HG03108 (cell line): Measurements from ENCODE around the gene PITPNC1.
"Not testable (repeated sequence)": the region's sequence is repeated elsewhere in the genome, so short reads cannot be mapped to it uniquely, and the experiment has no call there.

Experiments
- ATAC-seq: cut with Tn5 transposase; IDR thresholded peaks from one replicate; pipeline ENCODE4 v1.9.1; 2021; ENCODE audit warnings: moderate library complexity; ENCODE audit not compliant: unreplicated experiment

Gene PITPNC1

GRCh38 chr17:67452681-67453554, 75.8 kb downstream of the PITPNC1 start:
- ATAC-seq, result peak; percentile 51

DNA sequence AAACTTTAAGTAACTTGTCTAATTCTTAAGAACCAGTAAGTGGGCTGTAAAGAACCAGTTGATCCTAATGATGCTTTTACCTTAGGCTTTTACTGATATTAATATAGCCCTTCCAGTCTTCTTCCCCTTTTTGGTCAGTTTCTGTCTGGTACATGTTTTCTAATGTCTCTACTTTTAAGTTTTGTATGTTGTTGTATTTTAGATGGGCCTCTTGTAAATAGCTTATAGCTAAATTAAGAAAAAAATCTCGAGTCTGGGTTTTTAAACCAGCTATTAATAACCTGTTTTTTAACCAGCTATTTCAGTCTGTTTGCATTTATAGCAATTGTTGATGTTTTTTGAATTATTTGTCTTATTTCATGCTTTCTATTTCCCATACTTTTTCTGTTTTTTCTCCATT, 79.0 kb downstream of the PITPNC1 start:
- no peak for ATAC-seq

GRCh38 chr17:67456889-67457288, 79.8 kb downstream of the PITPNC1 start:
- no peak for ATAC-seq

DNA sequence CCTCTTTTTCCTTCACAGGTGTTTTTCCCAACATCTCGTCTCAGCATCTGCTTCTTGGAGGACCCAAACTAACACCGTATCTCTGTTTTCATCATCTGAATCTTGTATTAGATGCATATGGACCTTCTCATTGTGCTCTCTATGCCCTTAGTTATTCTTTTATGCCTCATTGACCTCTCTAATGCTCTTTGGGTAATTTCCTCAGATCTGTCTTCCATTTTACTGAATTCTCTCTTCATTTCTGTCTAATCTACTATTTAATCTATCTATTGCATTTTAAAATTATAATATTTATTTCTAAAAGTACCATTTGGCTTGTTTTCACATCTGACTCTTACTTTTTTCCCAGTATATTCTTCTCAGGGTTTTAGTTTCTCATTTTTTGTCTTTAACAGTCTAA, 81.1 kb downstream of the PITPNC1 start:
- ATAC-seq, result no peak

- no peak for ATAC-seq
Measured at GRCh38 chr17:67459985-67460384, 82.9 kb downstream of the PITPNC1 start.

- no peak for ATAC-seq
Measured at GRCh38 chr17:67461228-67461780, 84.2 kb downstream of the PITPNC1 start.

DNA sequence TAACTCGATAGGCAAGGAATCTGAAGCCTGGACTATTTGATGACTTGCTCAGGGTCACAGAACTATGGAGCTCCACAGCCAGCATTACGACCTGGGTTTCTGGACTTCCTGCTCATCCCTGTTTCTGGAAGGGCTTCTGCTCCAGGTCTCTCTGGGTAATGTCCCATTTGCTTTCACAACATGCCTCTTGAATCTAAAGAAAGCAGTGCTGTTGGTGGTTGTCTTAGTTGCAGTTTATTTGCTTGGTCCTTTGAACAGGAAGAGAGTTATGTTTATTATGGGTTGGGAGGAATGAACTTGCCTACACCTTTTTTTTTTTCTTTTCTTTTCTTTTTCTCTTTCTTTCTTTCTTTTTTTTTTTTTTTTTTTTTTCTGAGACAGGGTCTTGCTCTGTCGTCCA, 84.8 kb downstream of the PITPNC1 start:
- ATAC-seq, result no peak

DNA sequence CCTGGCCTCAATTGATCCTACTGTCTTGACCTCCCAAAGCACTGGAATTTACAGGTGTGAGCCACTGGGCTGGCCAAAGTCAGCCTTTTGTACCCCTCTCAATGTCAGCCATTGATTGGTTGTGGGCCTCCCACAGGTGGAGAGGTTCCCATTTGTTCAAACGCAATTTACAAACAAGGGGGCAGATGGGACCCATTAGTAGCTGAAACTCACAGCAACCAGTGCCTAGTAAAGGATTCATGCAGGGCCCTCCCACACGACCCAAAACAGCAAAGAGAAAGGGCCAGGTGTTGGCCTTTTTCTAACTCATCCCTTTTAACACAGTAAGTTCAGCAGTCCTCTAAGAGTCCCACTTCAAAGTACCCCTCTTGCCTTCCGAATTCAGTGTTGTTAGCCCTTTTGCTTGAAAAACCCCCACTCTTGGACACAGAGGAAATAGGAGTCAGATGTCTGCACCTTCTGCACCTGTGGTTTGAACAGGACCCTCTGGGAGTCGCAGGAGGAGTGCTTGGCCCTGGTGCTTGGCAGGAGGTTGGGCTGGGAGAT, 89.2 kb downstream of the PITPNC1 start:
- ATAC-seq, result no peak

DNA sequence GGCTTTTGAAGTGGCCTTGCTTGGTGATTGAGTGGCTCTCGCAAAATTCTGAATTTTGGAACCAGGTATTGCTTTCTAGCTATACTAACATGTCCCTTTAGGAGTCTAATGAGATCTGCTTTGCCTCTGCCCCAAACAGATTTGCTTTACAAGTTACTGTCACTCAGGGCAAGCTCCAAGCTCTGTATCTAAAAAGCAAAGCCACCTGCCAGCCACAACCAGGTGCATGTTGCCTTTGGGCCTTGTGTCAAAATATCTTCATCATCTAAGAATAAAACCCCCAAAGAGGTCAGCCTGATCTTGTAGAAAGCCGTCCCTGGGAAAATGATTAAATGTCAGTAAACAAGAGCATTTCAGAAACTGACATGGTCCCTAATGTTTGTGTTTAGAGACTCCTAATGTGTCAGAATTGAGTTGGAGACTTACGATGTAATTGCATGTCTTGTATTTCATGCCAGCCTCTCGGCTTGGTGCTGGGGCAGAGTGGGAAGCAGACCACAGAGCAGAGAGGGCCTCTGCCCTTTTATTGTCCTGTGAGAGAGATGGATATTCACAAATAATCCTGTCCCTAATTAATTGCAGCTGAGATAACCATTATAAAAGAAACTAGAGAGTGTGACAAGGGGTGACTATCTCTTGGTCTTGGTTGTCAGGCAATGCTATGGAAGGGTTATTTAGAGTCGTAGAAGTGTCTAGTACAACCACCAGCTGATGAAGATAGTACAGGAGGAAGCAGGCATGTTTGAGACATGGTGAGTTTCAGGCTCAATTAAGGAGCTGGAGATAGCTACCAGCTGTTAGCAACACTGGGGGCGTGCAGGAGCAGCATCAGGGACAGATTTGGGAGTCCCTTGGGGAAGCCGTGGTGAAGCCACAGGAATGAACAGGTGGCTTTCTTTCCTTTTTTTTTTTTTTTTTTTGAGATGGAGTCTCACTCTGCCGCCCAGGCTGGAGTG, 90.7 kb downstream of the PITPNC1 start:
- ATAC-seq, result no peak

DNA sequence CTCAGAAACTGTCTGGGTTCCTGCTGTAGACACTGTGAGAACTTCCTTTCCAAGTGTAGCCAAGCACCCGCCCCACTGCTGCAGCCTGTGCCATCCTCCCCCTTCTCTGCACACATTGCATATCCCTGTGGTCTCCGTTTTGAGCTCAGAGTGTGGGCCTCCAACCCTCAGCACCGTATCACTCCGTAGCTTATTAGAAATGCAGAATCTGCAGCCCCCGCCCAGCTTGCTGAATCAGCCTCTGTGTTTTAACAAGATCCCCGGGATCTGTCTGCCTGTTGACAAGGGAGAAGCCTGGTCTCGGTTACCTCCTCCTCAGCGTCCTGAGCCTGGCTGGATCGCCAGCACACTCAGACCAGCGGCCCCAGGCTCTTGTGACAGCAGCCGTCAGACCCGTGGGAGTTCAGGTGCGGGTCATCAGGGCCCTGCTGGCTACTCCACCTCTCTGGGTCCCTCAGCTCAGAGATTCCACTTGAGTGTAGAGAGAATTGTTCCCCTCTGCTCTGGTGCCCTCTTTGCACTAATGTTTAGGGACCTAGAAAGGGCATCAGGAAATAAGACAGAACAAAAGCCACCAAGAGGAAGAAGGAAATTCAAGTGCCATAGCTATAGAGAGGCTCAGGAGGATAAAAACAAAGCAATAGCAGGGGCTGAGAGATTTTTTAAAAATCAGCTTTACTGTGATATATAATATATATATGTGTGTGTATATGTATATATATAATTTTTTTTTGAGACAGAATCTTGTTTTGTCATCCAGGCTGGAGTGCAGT, 92.3 kb downstream of the PITPNC1 start:
- no peak for ATAC-seq

DNA sequence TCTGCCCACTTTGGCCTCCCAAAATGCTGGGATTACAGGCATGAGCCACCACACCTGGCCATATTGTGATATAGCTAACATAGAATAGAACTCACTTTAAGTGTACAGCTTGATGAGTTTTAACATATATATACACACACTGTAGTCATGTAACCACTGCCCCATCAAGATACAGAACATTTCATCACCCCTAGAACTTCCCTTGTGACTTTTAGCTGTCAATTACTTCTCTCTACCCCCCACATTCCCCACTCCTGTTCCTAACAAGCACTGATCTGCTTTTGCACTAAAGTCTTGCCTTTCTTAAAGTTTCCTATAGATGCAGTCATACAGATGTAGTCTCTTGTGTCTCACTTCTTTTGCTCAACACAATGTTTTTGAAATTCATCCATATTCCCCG, 93.1 kb downstream of the PITPNC1 start:
- ATAC-seq, result no peak

GRCh38 chr17:67471118-67471517, 94.0 kb downstream of the PITPNC1 start:
- ATAC-seq, result no peak

DNA sequence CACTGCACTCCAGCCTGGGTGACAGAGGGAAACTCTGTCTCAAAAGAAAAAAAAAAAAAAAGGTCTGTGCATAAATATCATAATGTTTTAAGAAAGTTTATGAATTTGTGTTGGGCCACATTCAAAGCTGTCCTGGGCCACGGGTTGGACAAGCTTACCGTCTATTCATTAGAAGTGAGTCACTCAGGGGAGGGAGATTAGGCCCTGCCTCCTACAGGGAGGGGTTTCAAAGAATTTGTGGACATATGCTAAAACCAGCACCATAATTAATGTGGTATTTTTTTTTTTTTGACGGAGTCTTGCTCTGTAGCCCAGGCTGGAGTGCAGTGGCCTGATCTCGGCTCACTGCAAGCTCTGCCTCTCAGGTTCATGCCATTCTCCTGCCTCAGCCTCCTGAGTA, 95.5 kb downstream of the PITPNC1 start:
- not testable (repeated sequence) for ATAC-seq

GRCh38 chr17:67474081-67474661, 97.1 kb downstream of the PITPNC1 start:
- no peak for ATAC-seq

GRCh38 chr17:67475161-67475937, 98.3 kb downstream of the PITPNC1 start:
- peak; percentile 74 for ATAC-seq

DNA sequence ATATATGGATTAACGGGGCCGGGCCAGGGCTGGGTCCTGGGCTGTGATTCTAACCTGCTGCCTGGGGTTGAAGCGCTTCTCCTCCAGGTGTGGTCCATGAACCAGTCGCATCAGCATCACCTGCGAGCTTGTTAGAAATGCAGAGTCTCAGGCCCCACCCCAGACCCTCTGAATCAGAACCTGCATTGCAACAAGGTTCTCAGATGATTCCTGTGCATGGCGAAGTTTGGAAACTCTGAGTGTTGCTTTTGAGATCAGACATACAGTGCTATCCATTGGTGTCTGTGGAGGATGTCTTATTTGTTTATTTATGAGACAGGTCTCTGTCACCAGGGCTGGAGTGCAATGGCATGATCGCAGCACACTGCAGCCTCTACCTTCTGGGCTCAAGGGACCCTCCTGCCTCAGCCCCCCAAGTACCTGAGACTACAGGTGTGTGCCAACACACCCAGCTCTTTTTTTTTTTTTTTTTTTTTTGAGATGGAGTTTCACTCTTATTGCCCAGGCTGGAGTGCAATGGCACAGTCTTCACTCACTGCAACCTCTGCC, 99.8 kb downstream of the PITPNC1 start:
- no peak for ATAC-seq

DNA sequence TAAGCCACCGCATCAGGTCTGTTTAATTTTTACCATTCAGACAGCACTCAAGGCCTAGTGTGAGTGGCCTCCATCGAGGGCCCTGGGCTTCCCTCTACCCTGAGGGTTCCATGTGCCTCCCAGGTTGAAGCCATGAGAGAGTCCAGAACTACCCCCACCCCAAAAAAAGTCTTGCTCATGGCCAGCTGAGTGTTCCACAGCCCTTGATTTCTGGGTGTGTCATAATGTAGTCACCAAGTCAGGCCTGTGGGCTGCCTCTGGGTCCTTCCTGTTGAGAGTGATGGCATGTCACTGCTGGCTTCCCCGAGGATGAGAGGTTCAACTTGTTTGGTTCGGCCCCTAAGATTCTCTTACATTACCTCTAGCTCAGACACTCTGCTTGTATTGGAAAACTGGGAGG, 100.6 kb downstream of the PITPNC1 start:
- ATAC-seq, result no peak

DNA sequence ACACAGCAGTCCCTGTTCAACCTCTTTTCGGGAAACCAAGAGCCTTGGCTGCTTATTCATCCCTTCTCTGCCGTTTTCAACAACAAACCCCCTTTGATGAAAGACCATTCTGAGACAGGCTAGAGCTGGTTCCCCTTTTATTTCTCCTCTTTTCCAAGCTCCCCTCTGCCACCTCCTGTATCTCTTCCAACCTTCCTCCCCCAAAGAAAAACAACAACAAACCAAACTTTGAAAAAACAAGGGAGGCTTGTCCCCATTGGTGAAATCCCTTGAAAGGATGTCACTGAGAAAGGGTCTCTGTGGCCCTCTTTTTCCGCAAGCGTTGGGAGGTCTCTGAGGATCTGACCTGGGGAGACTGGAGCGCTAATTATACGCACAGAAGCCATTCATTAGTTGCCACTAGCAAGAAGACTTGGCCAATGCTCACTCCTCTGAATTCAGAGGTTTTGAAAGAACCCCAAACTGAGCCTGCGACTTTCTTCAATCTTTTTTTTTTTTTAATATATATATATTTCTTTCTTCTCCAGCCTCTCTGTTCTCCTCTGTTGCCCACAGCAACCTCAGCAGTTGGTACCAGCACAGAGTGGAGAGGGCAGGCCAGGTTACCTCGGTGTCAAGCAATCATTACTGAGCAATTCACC, 101.4 kb downstream of the PITPNC1 start:
- no peak for ATAC-seq

DNA sequence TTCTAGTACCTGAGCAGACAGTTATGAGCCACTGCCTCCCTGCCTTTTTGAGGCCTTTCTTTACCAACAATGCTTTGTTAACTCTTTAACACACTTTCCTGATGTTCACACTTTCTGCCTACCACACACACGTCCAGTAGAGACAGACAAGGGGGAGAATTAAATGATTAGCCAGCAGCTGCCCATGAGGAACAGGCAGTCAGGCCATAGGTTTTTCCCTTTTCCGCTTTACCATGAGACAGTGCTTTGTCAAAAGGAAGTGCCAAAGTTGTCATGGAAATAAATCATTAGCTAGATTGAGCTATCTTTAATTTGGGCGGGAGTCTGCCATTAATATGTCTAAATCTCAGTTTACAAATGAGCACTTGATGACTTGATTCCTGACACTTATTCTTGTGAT, 102.1 kb downstream of the PITPNC1 start:
- no peak for ATAC-seq
